Measurements from ENCODE around the gene CAT.
"Not testable (repeated sequence)": the region's sequence is repeated elsewhere in the genome, so short reads cannot be mapped to it uniquely, and the experiment has no call there.

CAT gene

GRCh38 chr11:34423300-34423699 lies 15.4 kb upstream of the CAT start:
- Histone ChIP-seq H3K4me1 (ENCODE audit: control insufficient read depth, insufficient read depth, low read length) (no peaks in the 10 kb centered on the region), H3K4me3 (ENCODE audit: insufficient read depth, low read depth, low read length) (no peak overlapping the region), H3K36me3 (ENCODE audit: control insufficient read depth, insufficient read depth, low read length) (no peaks in the 10 kb centered on the region), H3K27me3 (ENCODE audit: control insufficient read depth, insufficient read depth, low read length, poor library complexity, severe bottlenecking) (no peaks in the 10 kb centered on the region), H3K9me3 (ENCODE audit: control insufficient read depth, low read length) (no peaks in the 10 kb centered on the region), H3K27ac (ENCODE audit: insufficient read depth, low read depth, low read length, poor library complexity, severe bottlenecking) (no peak overlapping the region)
- 89 to 94% methylated on average over 7 of the region's 7 CpGs for WGBS, 2 experiments

- not testable (repeated sequence) for H3K27me3 ChIP-seq (ENCODE audit: control insufficient read depth, insufficient read depth, low read length, poor library complexity, severe bottlenecking)
Observed at GRCh38 chr11:34424826-34425225, 13.9 kb upstream of the CAT start.

GRCh38 chr11:34425360-34425759 lies 13.4 kb upstream of the CAT start:
- no peaks in the 10 kb centered on the region for H3K4me1 ChIP-seq (ENCODE audit: control insufficient read depth, insufficient read depth, low read length)
- no peaks in the 10 kb centered on the region for H3K36me3 ChIP-seq (ENCODE audit: control insufficient read depth, insufficient read depth, low read length)
- H3K27ac ChIP-seq (ENCODE audit: insufficient read depth, low read depth, low read length, poor library complexity, severe bottlenecking), result no peak overlapping the region
- no peaks in the 10 kb centered on the region for H3K9me3 ChIP-seq (ENCODE audit: control insufficient read depth, low read length)
- H3K4me3 ChIP-seq (ENCODE audit: insufficient read depth, low read depth, low read length), result no peak overlapping the region
- WGBS, 2 experiments, result 93 to 95% methylated on average over 1 of the region's 1 CpG
- H3K27me3 ChIP-seq (ENCODE audit: control insufficient read depth, insufficient read depth, low read length, poor library complexity, severe bottlenecking), result no peaks in the 10 kb centered on the region

More at GRCh38 chr11:34424826-34425225, 13.9 kb upstream of the CAT start:
- 80 to 95% methylated on average over 1 to 2 of the region's 2 CpGs for WGBS, 2 experiments
- not testable (repeated sequence) for H3K9me3 ChIP-seq (ENCODE audit: control insufficient read depth, low read length); H3K4me3 ChIP-seq (ENCODE audit: insufficient read depth, low read depth, low read length); H3K4me1 ChIP-seq (ENCODE audit: control insufficient read depth, insufficient read depth, low read length); H3K27ac ChIP-seq (ENCODE audit: insufficient read depth, low read depth, low read length, poor library complexity, severe bottlenecking); H3K36me3 ChIP-seq (ENCODE audit: control insufficient read depth, insufficient read depth, low read length)

GRCh38 chr11:34425867-34426266 lies 12.9 kb upstream of the CAT start:
- Histone ChIP-seq H3K4me1 (ENCODE audit: control insufficient read depth, insufficient read depth, low read length) (no peaks in the 10 kb centered on the region), H3K27me3 (ENCODE audit: control insufficient read depth, insufficient read depth, low read length, poor library complexity, severe bottlenecking) (no peaks in the 10 kb centered on the region), H3K36me3 (ENCODE audit: control insufficient read depth, insufficient read depth, low read length) (no peaks in the 10 kb centered on the region), H3K9me3 (ENCODE audit: control insufficient read depth, low read length) (no peaks in the 10 kb centered on the region), H3K4me3 (ENCODE audit: insufficient read depth, low read depth, low read length) (no peak overlapping the region), H3K27ac (ENCODE audit: insufficient read depth, low read depth, low read length, poor library complexity, severe bottlenecking) (no peak overlapping the region)
- WGBS, 2 experiments, result 93 to 96% methylated on average over 1 of the region's 1 CpG

- Histone ChIP-seq H3K36me3 (ENCODE audit: control insufficient read depth, insufficient read depth, low read length) (no peaks in the 10 kb centered on the region), H3K27ac (ENCODE audit: insufficient read depth, low read depth, low read length, poor library complexity, severe bottlenecking) (no peak overlapping the region), H3K4me3 (ENCODE audit: insufficient read depth, low read depth, low read length) (no peak overlapping the region), H3K27me3 (ENCODE audit: control insufficient read depth, insufficient read depth, low read length, poor library complexity, severe bottlenecking) (no peaks in the 10 kb centered on the region), H3K4me1 (ENCODE audit: control insufficient read depth, insufficient read depth, low read length) (no peaks in the 10 kb centered on the region), H3K9me3 (ENCODE audit: control insufficient read depth, low read length) (no peaks in the 10 kb centered on the region)
- WGBS, 2 experiments, result 87 to 91% methylated on average over 3 of the region's 3 CpGs
Observed at GRCh38 chr11:34426766-34427185, 12.0 kb upstream of the CAT start.

- Histone ChIP-seq H3K4me1 (ENCODE audit: control insufficient read depth, insufficient read depth, low read length) (no peaks in the 10 kb centered on the region), H3K27me3 (ENCODE audit: control insufficient read depth, insufficient read depth, low read length, poor library complexity, severe bottlenecking) (no peaks in the 10 kb centered on the region), H3K27ac (ENCODE audit: insufficient read depth, low read depth, low read length, poor library complexity, severe bottlenecking) (no peak overlapping the region), H3K36me3 (ENCODE audit: control insufficient read depth, insufficient read depth, low read length) (no peaks in the 10 kb centered on the region), H3K4me3 (ENCODE audit: insufficient read depth, low read depth, low read length) (no peak overlapping the region), H3K9me3 (ENCODE audit: control insufficient read depth, low read length) (no peaks in the 10 kb centered on the region)
- 81 to 88% methylated on average over 3 of the region's 4 CpGs for WGBS, 2 experiments
Observed at GRCh38 chr11:34427186-34427805, 11.4 kb upstream of the CAT start.

- Histone ChIP-seq H3K36me3 (ENCODE audit: control insufficient read depth, insufficient read depth, low read length) (no peaks in the 10 kb centered on the region), H3K9me3 (ENCODE audit: control insufficient read depth, low read length) (no peaks in the 10 kb centered on the region), H3K4me3 (ENCODE audit: insufficient read depth, low read depth, low read length) (no peak overlapping the region), H3K4me1 (ENCODE audit: control insufficient read depth, insufficient read depth, low read length) (no peaks in the 10 kb centered on the region), H3K27ac (ENCODE audit: insufficient read depth, low read depth, low read length, poor library complexity, severe bottlenecking) (no peak overlapping the region), H3K27me3 (ENCODE audit: control insufficient read depth, insufficient read depth, low read length, poor library complexity, severe bottlenecking) (no peaks in the 10 kb centered on the region)
- 93 to 97% methylated on average over 4 of the region's 4 CpGs for WGBS, 2 experiments
Observed at GRCh38 chr11:34431979-34432378, 6.8 kb upstream of the CAT start.

- H3K27ac ChIP-seq (ENCODE audit: insufficient read depth, low read depth, low read length, poor library complexity, severe bottlenecking), result no peak overlapping the region
- no peaks in the 10 kb centered on the region for H3K9me3 ChIP-seq (ENCODE audit: control insufficient read depth, low read length)
- WGBS, 2 experiments, result 82 to 84% methylated on average over 5 of the region's 5 CpGs
- H3K27me3 ChIP-seq (ENCODE audit: control insufficient read depth, insufficient read depth, low read length, poor library complexity, severe bottlenecking), result no peaks in the 10 kb centered on the region
- no peaks in the 10 kb centered on the region for H3K36me3 ChIP-seq (ENCODE audit: control insufficient read depth, insufficient read depth, low read length)
- no peak overlapping the region for H3K4me3 ChIP-seq (ENCODE audit: insufficient read depth, low read depth, low read length)
- no peaks in the 10 kb centered on the region for H3K4me1 ChIP-seq (ENCODE audit: control insufficient read depth, insufficient read depth, low read length)
Observed at GRCh38 chr11:34432822-34433221, 5.9 kb upstream of the CAT start.

- H3K27me3 ChIP-seq (ENCODE audit: control insufficient read depth, insufficient read depth, low read length, poor library complexity, severe bottlenecking), result no peaks in the 10 kb centered on the region
- no peaks in the 10 kb centered on the region for H3K4me1 ChIP-seq (ENCODE audit: control insufficient read depth, insufficient read depth, low read length)
- WGBS, 2 experiments, result 92 to 95% methylated on average over 3 of the region's 3 CpGs
- no peaks in the 10 kb centered on the region for H3K9me3 ChIP-seq (ENCODE audit: control insufficient read depth, low read length)
- H3K36me3 ChIP-seq (ENCODE audit: control insufficient read depth, insufficient read depth, low read length), result no peaks in the 10 kb centered on the region
- no peak overlapping the region for H3K27ac ChIP-seq (ENCODE audit: insufficient read depth, low read depth, low read length, poor library complexity, severe bottlenecking)
- no peak overlapping the region for H3K4me3 ChIP-seq (ENCODE audit: insufficient read depth, low read depth, low read length)
Observed at GRCh38 chr11:34433899-34434298, 4.8 kb upstream of the CAT start.

GRCh38 chr11:34437224-34438125 lies 1.3 kb upstream of the CAT start:
- WGBS, 2 experiments, result no CpG with 5 or more reads among the region's 2 CpGs
- H3K4me3 ChIP-seq (ENCODE audit: insufficient read depth, low read depth, low read length), result no peak overlapping the region

More at GRCh38 chr11:34437224-34438125, 1.3 kb upstream of the CAT start:
- H3K9me3 ChIP-seq (ENCODE audit: control insufficient read depth, low read length), result no peaks in the 10 kb centered on the region
- no peaks in the 10 kb centered on the region for H3K27me3 ChIP-seq (ENCODE audit: control insufficient read depth, insufficient read depth, low read length, poor library complexity, severe bottlenecking)
- H3K4me1 ChIP-seq (ENCODE audit: control insufficient read depth, insufficient read depth, low read length), result no peaks in the 10 kb centered on the region
- no peak overlapping the region for H3K27ac ChIP-seq (ENCODE audit: insufficient read depth, low read depth, low read length, poor library complexity, severe bottlenecking)
- H3K36me3 ChIP-seq (ENCODE audit: control insufficient read depth, insufficient read depth, low read length), result no peaks in the 10 kb centered on the region

Data from ectodermal cell (in vitro differentiated cells).